NCI-H1048 (cell line): ENCODE results near the gene PEPD.

ENCODE experiments used
- DNase-seq: peaks from one replicate; lab custom pipeline; 2025; lab: John Stamatoyannopoulos, UW

The PEPD gene

DNA sequence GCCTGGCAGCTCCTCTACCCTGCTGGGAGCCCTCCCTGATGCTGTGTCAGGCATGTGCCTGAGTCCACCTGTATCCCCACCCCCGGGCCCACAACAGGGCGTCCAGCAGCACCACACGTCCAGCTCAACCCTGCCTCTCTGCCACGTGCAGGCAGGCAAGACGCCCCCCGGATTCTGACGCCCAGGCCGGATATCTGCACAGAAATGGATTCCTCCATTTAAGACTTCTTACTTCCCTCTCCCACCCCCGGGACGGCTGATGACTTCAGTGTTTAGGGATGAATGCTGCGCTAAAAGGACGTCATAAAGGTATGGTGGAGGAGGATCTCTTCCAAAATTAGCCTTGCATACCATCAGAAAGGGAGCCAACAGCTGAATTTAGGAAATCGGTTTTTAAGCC is 10.2 kb downstream of the PEPD start:
- DNase-seq = no peak

DNA sequence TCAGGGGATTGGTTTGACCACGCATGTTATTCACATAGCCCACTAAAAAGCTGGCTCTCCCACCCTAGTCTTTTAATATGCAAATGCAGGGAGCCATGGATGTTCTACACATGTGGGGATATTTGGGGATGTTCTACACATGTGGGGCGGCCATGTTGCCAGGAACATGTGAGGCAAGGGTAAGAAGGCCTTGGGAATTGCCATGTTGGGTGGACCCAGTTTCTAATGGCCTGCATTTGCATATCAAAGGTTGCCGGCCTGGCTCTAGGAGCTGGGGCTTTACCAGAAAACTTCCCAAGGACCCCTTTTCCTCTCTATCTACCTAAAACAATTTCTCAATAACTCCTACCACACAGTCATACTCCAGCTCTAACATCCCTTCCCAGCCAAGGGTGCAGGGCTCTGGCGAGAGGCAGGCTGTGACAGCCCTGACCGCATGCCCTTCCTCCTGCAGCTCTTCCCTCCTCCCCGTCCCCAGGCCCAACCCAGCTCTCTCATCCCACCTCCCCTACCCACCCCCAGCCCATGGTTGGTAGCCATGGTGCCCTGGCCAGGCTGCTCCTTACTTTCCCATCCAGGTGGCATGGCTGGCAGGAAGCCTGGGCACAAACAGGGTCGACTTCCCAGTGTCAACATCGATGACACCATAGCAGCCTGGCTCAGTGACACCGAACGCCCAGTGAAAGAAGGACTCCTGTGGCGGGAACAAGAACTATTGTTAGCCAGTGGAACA is 11.0 kb downstream of the PEPD start:
- DNase-seq = no peak

DNA sequence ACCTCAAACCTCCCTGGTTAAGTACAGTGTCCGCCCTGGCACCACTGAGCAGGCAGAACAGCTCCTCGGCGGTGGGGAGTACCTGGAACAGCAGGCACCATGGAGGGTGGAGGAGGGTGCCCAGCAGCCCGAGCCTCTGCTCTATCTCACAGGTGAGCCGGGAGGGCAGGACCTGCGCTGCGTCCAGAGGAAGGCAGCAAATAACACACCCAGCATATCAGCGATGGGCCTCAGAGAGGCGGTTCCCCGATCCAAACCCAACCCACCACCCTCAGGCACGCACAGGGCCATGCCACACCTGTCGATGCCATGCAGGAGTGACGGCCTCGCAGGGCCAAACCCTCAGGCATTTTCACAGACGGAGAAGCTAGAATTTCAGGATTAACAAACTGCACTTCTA is 11.8 kb downstream of the PEPD start:
- DNase-seq = no peak

DNA sequence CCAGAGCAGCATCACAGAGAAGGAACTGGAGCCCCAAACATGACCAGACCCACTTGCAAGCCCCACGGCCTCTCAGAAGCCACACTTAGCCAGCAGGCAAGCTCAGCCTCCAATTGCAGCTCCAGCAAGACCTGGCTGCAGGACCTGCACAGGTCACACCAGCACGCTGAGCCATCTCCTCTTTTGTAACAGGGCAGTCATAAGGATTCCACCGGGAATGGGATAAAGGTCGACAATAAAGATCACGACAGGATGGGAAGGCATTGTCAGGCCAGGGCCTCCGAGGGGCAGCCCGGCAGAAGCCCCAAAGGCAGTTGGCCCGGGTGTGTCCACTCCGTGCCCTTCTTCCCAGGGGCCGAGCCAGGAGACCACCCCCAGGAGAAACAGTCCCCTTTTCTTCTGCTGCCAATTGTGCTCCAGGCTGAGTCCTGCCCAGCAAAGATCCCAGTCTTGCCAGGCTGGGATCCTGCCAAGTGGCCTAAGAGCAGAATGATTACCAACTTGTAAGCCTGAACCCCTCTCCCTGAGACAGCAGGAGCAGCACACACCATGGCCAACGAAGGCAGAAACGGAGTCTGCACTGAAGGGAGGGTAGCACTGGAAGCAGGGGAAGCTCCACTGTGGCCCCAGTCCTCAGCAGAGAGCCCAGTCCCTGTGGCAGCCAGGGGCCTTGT is 12.5 kb downstream of the PEPD start:
- DNase-seq = no peak

DNA sequence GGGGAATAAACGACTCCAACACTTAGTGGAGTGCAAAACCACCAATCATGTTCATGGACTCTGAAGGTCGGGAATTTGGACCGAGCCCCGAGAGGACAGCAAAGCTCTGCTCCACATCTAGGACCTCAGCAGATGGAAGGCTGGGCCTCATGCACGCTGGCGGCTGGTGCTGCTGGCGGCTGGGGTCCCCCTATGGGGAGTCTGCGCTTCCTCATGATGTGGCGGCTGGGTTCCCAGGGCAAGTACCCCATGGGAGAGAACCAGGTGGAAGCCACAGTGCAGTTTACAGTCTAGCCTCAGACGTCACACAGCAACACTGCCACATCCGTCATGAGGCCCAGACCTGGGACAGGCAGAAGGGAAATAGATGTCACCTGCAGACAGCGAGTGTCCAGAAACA is 13.2 kb downstream of the PEPD start:
- DNase-seq = no peak

DNA sequence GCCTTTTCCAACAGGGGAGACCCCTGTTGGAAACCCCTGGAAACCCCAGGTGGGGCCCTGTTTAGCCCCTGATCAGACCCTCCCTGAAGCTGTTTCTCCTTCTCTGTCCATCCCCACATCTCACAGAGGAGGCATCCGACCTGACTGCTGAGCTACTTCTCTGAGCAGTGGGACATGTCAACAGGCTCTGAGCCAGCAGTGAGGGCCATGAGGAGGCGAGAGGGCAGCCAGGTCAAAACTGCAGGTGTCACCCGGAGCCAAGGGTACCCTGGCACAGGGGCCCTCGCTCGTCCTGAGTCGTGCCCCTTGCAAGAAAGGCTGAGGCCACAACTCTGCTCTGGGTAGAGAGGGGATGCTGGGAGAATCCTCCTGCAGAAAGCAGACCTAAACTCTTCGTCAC is 13.6 kb downstream of the PEPD start:
- DNase-seq = no peak

DNA sequence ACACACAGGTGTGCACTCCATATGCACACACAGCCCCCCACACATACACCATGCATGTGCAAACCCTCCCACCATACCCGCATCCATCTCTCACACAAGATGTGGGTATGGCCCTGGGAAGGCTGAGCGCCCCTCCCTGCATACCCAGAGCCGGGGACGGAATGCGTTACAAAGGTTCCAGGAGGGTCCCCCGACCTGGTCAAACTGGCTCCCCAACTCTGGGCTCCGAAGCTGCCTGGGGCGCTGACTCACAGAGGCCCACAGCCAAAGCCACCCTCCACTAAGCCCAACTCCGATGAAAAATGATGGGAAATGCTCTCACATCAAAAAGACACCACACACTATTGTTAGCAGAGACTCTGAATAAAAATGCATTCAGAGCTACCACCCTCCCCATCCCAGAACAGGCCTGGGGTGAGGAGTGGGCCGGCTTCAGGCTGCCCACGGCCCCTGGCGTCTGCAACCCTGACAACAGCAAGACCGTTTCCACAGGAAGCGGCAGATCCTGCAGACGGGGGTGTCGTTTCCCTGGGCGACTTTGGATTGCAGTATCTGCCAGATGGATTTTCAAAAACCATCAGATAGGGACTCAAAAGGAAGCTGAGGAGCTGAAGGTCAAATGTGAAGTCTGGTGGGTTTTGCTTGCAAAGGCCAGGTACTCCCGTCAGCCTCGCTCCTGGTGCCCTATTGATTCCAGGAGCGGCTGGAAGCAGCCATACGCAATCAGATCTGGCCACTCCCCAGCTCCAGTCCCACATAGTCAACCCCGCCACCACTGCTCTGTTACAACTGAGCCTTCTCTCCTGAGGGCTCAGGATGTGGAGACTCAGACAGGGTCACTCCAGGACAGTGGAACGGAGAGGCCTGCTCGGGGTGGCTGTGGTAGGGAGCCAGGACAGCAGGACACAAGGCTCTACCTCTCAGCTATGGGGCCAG is 14.3 kb downstream of the PEPD start:
- no peak for DNase-seq

DNA sequence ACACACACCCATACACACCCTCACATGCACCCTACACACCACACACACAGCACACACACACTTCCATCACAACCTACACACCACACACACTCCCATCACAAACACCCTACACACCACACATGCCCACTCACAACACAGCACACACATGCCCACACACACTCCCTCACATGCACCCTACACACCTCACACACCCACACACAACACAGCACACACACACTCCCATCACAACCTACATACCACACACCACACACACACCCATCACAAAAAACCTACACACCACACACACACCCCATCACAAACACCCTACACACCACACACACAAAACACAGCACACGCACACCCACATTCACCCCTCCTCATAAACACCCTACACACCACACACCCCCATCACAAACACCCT is 15.1 kb downstream of the PEPD start:
- DNase-seq = no peak

DNA sequence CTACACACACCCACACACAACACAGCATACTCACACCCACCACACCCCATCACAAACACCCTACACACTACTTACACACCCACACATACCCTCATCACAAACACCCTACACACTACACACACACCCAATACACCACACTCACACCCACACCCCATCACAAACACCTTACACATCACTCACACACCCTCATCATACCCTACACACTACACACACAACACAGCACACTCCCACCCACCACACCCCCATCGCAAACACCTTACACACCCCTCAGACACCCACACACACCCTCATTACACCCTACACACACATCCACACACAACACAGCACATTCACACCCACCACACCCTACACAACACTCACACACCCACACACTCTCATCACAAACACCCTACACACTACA is 15.8 kb downstream of the PEPD start:
- DNase-seq = no peak

DNA sequence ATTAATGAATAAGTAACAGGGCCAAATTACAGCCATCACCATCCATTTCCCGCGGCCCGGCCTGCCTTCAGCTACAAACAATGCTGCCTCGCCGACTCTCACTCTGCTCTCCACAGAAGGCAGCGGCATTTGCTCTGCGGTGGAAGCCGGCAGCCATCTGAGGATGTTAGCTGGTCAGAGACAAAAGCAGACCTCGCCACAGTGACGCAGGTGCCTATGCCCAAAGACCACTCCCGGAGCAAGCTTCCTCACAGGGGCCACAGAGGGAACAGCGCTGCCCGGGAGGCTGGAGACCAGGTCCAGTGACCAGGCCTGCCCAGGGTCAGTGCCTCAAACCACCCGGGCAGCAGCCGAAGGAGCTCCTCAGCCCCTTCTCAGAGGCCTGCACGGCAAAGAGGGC is 16.4 kb downstream of the PEPD start:
- no peak for DNase-seq

DNA sequence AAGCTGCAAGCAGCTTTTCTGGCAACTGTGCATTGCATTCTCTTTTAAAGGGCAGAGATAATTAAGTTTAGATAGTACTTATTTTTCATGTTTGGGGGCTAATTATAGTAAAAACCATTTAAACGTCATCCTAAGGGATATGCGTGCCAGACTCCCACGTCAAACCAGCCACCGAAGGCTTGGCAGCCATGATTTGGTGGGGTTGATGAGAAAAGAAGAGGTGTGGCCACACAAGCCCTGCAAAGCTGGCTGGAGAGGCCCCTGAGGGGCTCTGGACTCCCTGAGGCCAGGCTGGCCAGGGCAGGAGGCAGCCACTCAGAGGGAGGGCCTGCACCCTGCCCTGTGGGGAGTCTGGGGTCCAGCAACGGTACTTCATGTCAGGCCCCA is 17.5 kb downstream of the PEPD start:
- DNase-seq = no peak

DNA sequence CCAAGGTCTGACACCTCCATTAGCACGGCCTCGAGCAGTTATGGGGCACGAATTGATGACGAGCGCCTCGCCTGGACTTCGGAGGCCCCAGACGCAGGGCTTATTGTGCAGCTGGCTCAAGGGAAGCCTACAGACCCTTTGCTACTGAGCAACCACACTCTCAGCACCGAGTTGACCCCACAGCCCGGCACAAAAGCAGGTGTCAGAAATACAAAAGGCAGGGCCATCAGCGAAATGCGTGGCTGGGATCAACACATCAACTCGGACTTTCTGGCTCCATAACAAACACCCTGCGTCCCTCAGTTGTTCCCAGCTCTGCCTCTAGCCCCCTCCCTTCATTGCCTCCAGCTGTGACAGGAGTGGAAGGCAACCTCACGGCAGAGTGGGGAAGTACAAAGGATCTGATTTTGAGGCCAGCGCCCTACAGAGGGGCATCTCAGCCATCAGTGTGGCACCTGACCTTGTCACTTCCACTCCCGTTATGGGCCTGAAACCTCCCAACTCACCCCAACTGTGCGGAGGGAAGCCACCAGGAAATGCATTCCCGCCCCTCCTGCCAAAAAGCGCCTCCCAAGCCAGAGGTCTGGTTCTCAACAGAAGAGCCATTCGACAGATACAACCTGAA is 18.0 kb downstream of the PEPD start:
- DNase-seq = no peak

DNA sequence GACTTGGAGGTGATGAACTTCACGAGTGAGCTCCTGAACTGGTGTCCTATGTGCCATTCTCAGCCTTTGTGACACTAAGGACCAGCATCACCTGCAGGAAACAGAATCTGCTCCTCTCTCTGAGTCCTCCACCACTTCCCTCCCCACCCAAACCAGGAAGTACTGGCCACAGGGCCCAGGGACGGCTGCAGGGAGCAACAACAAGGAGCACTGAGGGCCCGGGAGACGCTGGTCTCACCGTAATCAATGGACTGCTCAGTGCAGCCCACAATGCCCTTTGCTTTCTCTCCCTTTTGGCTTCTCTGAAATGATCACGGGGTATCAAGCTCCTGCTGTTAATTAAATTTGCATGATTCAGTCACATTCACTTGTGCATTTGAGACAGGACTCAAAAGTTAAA is 18.6 kb downstream of the PEPD start:
- no peak for DNase-seq

DNA sequence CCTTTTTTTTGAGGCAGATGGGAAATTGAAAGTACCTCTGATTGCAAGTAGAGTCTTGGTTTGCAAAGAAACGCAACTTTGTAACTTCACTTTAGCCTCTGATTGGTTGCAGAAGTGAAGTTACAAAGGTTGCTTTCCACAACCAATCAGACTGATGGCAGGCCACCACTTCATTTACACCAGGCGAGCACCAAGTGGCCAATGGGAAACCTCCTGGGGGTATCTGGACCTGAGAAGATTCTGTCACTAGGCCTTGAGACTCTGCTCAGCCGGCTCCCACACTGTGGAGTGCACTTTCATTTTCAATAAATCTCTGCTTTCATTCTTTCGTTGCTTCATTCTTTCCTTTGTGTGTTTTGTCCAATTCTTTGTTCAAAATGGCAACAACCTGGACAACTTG is 19.1 kb downstream of the PEPD start:
- no peak for DNase-seq

DNA sequence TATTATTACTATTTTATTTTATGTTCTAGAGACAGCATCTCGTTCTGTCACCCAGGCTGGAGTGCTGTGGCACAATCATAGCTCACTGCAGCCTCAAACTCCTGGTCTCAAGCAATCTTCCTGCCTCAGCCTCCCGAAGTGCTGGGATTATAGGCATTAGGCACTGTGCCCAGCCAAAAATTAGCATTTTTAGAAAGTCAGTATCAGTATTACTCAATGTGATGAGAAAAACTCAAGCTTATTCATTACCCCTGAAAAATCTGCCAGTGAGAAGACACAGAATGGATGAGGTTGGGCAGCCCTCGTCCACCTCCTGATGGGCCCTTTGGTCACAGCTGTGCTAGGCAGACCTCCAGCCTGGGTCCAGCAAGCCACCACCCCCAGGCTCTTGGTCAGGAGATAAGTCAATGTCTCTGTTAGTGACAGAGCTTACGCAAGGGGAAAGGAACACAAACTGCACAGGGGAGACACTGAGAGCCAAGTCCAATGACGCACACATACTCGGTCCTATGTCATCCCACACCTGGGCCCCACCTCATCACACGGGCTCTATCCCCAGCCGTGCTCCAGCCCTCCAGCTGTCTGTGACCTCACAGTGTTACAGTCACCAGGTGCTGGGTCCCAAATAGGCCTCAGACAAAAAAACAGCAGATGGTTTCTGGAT is 19.8 kb downstream of the PEPD start:
- no peak for DNase-seq

DNA sequence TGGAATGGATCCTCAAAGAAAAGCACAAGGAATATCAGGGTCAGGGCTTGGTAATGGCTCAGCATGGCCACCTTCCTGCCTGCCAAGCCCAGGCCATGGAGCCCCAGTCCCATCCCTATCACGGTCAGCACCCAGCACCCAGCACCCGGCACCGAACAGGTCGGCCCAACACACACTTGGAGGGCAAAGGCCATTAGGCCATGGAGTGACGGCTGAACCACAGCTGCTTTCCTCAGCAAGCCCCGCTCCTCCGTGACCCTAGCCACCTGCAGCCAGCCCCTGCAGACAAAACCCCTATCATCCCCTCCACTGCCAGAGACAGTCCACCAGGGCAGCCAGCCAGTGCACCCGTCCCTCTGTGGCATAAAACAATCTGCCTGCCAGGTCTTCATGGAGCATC is 20.6 kb downstream of the PEPD start:
- DNase-seq = no peak

DNA sequence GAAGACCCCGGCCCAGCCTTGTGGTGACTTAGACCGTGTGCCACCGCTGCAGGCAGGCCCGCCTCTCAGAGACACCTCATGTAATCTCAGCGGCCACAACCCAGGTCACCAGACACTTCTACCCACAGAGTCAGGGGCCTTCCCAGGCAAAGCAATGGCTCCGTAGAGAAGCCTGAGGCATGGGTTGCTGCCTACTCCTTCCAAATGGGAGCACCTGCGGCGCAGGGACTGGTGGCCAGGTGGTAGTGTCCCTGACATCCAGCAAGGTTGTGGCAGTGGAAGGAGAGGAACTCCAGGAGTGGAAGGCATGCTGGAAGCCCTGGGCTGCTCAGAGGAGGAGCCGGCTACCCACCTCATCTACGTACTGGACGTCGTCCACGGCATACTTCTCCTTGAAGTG is 21.0 kb downstream of the PEPD start:
- DNase-seq = no peak

DNA sequence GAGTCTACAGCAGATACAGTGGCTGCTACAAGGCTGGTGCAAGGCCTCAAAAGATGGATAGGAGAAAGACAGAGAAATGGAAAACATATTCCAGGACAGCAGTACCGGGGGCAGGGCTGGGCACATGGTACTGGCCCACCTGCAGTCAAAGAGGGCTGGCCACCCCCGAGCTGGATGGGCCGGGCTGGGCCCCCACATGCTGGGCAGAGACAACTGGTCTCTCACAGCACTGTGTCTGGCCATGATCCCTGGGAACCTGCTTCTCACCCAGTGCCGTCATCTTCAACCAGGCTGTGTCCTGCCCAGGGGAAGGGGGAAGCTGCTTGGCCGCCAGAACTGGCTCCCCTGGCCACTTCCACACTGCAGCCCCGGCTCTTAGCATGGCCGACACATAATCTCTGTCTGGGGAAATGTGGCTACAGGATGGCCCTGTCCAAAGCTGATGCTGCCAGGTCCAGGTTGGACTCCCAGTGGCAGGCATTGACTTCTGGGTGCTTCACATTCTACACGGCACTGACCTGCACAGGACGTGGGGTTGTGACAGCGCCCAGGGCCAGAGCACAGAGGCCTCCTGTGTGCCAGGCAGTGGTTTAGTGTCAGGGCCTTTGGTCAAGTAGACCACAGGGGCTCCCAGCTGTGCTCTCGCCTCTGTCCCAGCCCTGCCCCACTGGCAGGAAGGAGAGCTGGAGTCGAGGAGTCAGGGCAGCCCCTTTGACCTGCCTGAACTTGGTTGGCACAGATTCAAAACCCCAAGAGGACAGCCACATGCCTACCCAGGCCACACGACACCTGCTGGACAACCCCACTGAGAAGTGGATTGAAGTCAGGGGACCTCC is 21.7 kb downstream of the PEPD start:
- no peak for DNase-seq

DNA sequence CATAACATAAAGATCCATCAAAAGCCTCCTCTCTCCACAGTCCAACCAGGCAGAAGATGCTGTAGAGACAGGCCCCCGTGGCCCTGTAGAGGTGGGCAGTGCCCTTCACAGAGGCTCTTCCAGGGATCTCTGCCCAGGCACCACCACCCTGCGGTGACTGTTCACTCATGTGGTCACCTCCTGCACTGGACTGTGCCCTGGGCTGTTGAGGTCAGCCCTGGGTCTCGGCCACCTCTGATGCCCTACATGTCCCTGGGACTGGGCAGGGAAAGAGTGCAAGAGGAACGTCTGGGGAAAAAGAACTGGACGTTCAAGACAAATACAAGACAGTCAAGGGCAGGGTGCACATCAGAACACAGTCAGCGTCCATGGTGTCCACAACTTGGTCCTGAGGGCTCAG is 22.3 kb downstream of the PEPD start:
- no peak for DNase-seq

DNA sequence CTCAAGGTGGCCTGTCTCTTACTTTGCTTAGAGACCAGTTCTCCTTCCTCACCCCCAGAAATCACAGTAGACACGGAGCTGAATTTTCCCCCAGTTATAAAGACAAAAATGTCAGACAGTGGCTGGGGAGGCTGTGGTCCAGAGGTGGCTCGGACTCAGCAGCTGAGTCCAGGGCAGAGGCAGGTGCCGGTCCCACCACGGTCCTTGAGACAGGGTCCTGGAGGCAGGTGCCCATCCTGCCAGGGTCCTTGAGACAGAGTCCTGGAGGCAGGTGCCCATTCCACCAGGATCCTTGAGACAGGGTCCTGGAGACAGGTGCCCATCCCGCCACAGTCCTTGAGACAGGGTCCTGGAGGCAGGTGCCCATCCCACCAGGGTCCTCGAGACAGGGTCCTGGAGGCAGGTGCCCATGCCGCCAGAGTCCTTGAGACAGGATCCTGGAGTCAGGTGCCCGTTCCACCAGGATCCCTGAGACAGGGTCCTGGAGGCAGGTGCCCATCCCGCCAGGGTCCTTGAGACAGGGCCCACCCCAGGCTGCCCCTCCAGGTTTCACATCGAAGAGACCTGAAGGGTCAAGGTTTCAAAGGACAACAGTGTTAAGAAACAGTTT is 23.1 kb downstream of the PEPD start:
- no peak for DNase-seq

DNA sequence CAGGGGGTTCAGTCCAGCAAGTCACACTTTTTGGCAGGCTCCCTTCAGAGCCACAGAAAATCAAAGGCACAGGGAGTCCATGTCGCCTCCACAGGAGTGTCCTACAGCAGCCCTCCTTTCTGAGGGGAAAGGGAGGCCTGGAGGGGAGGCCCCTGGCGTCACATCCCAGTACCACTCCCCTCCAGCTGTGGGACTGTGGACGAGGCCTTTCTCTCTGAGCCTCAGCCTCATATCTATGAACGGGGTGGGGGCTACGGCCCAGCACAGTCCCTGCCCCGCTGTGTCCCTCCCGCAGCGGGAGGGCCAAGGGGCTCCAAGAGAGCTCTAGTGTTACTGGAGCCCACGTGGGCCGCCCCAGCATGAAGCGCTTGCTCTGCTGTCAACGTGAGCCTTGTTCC is 23.8 kb downstream of the PEPD start:
- DNase-seq = no peak
